Neural progenitor cell (in vitro differentiated cells): ENCODE measurements around the gene WSCD1.

Experiments used
- EZH2phosphoT487 ChIP-seq: fragments of 200-600 bp; sonication (generic); IDR thresholded peaks from 2 replicates; pipeline ENCODE4 v1.6.1; 2017; ENCODE audit warnings: antibody characterized with exemption
- TF ChIP-seq, protein P1 (sequence below): fragments of 200-600 bp; sonication (generic); IDR thresholded peaks from 2 replicates; pipeline ENCODE4 v1.5.1; 2017; ENCODE audit warnings: antibody characterized with exemption, mild to moderate bottlenecking

DNA sequence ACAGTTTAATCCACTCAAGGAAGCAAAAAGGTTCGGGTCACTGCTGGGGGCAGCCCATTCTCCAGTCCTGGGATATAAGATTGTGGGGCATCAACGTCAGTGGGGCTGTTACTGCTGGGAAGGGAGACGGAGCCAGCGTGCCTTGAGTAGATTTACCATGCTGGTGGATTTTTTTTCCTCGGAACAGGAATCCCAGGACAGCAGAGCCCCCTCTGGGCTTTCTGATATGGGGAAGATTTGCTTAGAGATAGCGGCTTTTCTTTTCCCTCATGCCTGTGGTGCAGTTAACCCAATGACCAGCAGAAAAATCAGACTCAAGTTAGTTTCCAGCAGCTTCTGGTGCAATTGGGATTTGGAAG lies 35.4 kb downstream of the WSCD1 start:
- TF ChIP-seq, protein P1, sequence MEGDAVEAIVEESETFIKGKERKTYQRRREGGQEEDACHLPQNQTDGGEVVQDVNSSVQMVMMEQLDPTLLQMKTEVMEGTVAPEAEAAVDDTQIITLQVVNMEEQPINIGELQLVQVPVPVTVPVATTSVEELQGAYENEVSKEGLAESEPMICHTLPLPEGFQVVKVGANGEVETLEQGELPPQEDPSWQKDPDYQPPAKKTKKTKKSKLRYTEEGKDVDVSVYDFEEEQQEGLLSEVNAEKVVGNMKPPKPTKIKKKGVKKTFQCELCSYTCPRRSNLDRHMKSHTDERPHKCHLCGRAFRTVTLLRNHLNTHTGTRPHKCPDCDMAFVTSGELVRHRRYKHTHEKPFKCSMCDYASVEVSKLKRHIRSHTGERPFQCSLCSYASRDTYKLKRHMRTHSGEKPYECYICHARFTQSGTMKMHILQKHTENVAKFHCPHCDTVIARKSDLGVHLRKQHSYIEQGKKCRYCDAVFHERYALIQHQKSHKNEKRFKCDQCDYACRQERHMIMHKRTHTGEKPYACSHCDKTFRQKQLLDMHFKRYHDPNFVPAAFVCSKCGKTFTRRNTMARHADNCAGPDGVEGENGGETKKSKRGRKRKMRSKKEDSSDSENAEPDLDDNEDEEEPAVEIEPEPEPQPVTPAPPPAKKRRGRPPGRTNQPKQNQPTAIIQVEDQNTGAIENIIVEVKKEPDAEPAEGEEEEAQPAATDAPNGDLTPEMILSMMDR = no peak
- TF ChIP-seq EZH2phosphoT487 = no peak
